Fibroblast of peridontal ligament (primary cell): ENCODE data around the gene ARHGEF28.

ENCODE experiments used
- DNase-seq: peaks from one replicate; pipeline ENCODE4 v3.0.0-alpha.2; 2010; ENCODE audit errors: extremely low read depth

The ARHGEF28 gene

GRCh38 chr5:73851471-73852181, 225.6 kb downstream of the ARHGEF28 start:
- DNase-seq, result no peak

GRCh38 chr5:73853091-73853490, 227.1 kb downstream of the ARHGEF28 start:
- DNase-seq, result peak; percentile 82

- DNase-seq, result no peak
Observed at GRCh38 chr5:73856997-73857396, 231.0 kb downstream of the ARHGEF28 start.

- no peak for DNase-seq
Observed at GRCh38 chr5:73857446-73857845, 231.4 kb downstream of the ARHGEF28 start.

- no peak for DNase-seq
Observed at GRCh38 chr5:73858054-73858453, 232.1 kb downstream of the ARHGEF28 start.

- no peak for DNase-seq
Observed at GRCh38 chr5:73858776-73859175, 232.8 kb downstream of the ARHGEF28 start.

- no peak for DNase-seq
Observed at GRCh38 chr5:73859696-73860095, 233.7 kb downstream of the ARHGEF28 start.

GRCh38 chr5:73861313-73861988, 235.5 kb downstream of the ARHGEF28 start:
- peak; percentile 74 for DNase-seq

GRCh38 chr5:73862796-73863195, 236.8 kb downstream of the ARHGEF28 start:
- peak; percentile 49 for DNase-seq

GRCh38 chr5:73863876-73864275, 237.9 kb downstream of the ARHGEF28 start:
- no peak for DNase-seq

GRCh38 chr5:73865315-73865714, 239.3 kb downstream of the ARHGEF28 start:
- DNase-seq, result no peak

GRCh38 chr5:73867345-73868335, 241.6 kb downstream of the ARHGEF28 start:
- DNase-seq, result peak; percentile 61

- no peak for DNase-seq
Observed at GRCh38 chr5:73883646-73884045, 257.6 kb downstream of the ARHGEF28 start.

GRCh38 chr5:73887688-73888087, 261.7 kb downstream of the ARHGEF28 start:
- DNase-seq, result no peak

GRCh38 chr5:73890569-73890968, 264.6 kb downstream of the ARHGEF28 start:
- peak; percentile 62 for DNase-seq

GRCh38 chr5:73892218-73892617, 266.2 kb downstream of the ARHGEF28 start:
- DNase-seq, result no peak

GRCh38 chr5:73892806-73893205, 266.8 kb downstream of the ARHGEF28 start:
- DNase-seq, result peak; percentile 99

- peak; percentile 77 for DNase-seq
Observed at GRCh38 chr5:73893813-73894212, 267.8 kb downstream of the ARHGEF28 start.

- no peak for DNase-seq
Observed at GRCh38 chr5:73894860-73895259, 268.9 kb downstream of the ARHGEF28 start.

GRCh38 chr5:73895471-73895870, 269.5 kb downstream of the ARHGEF28 start:
- DNase-seq, result no peak

- DNase-seq, result no peak
Observed at GRCh38 chr5:73896097-73896496, 270.1 kb downstream of the ARHGEF28 start.

- DNase-seq, result no peak
Observed at GRCh38 chr5:73896668-73897067, 270.7 kb downstream of the ARHGEF28 start.
